ENCODE data around the gene MYH7B.

- no peak for TF ChIP-seq CTCF (IDR thresholded peaks at IDR 0.05)
- TF ChIP-seq POLR2A (IDR thresholded peaks at IDR 0.05) = no peak
Observed at GRCh38 chr20:34951652-34952051, 4.0 kb upstream of the MYH7B start.

All from uterus (tissue), 2 donors.